ENCODE results near the gene BST1.

The BST1 gene

GRCh38 chr4:15668566-15669435 is 34.1 kb upstream of the BST1 start:
- TF ChIP-seq POLR2A (IDR thresholded peaks at IDR 0.05; ENCODE audit: low read length) (no peak), GATA1 (IDR thresholded peaks at IDR 0.05; ENCODE audit: low read depth, low read length) (no peak)
- DNase-seq: no peak

GRCh38 chr4:15670576-15670975 is 32.3 kb upstream of the BST1 start:
- DNase-seq: no peak
- TF ChIP-seq GATA1 (IDR thresholded peaks at IDR 0.05; ENCODE audit: low read depth, low read length) (no peak), POLR2A (IDR thresholded peaks at IDR 0.05; ENCODE audit: low read length) (no peak)

- DNase-seq: no peak
- TF ChIP-seq GATA1 (IDR thresholded peaks at IDR 0.05; ENCODE audit: low read depth, low read length) (no peak), POLR2A (IDR thresholded peaks at IDR 0.05; ENCODE audit: low read length) (no peak)
Observed at GRCh38 chr4:15672101-15672500, 30.8 kb upstream of the BST1 start.

- DNase-seq: no peak
- TF ChIP-seq GATA1 (IDR thresholded peaks at IDR 0.05; ENCODE audit: low read depth, low read length) (no peak), POLR2A (IDR thresholded peaks at IDR 0.05; ENCODE audit: low read length) (no peak)
Observed at GRCh38 chr4:15673337-15673736, 29.5 kb upstream of the BST1 start.

GRCh38 chr4:15674046-15674445 is 28.8 kb upstream of the BST1 start:
- DNase-seq: no peak
- TF ChIP-seq POLR2A (IDR thresholded peaks at IDR 0.05; ENCODE audit: low read length) (no peak), GATA1 (IDR thresholded peaks at IDR 0.05; ENCODE audit: low read depth, low read length) (no peak)

GRCh38 chr4:15674926-15675325 is 27.9 kb upstream of the BST1 start:
- TF ChIP-seq POLR2A (IDR thresholded peaks at IDR 0.05; ENCODE audit: low read length) (no peak), GATA1 (IDR thresholded peaks at IDR 0.05; ENCODE audit: low read depth, low read length) (no peak)
- no peak for DNase-seq

- TF ChIP-seq GATA1 (IDR thresholded peaks at IDR 0.05; ENCODE audit: low read depth, low read length): no peak
- no peak for TF ChIP-seq POLR2A (IDR thresholded peaks at IDR 0.05; ENCODE audit: low read length)
- no peak for DNase-seq
Observed at GRCh38 chr4:15675356-15675755, 27.5 kb upstream of the BST1 start.

GRCh38 chr4:15676039-15676438 is 26.8 kb upstream of the BST1 start:
- DNase-seq: no peak
- TF ChIP-seq GATA1 (IDR thresholded peaks at IDR 0.05; ENCODE audit: low read depth, low read length) (no peak), POLR2A (IDR thresholded peaks at IDR 0.05; ENCODE audit: low read length) (no peak)

- no peak for TF ChIP-seq POLR2A (IDR thresholded peaks at IDR 0.05; ENCODE audit: low read length)
- TF ChIP-seq GATA1 (IDR thresholded peaks at IDR 0.05; ENCODE audit: low read depth, low read length): no peak
- no peak for DNase-seq
Observed at GRCh38 chr4:15676899-15677298, 26.0 kb upstream of the BST1 start.

- peak; percentile 31 to 74 for DNase-seq
- TF ChIP-seq POLR2A (IDR thresholded peaks at IDR 0.05; ENCODE audit: low read length) (no peak), GATA1 (IDR thresholded peaks at IDR 0.05; ENCODE audit: low read depth, low read length) (no peak)
Observed at GRCh38 chr4:15677507-15677988, 25.3 kb upstream of the BST1 start.

GRCh38 chr4:15681067-15681371 is 21.8 kb upstream of the BST1 start:
- TF ChIP-seq GATA1 (IDR thresholded peaks at IDR 0.05; ENCODE audit: low read depth, low read length): no peak
- TF ChIP-seq POLR2A (IDR thresholded peaks at IDR 0.05; ENCODE audit: low read length): no peak
- no peak for DNase-seq

GRCh38 chr4:15681372-15682241 is 21.3 kb upstream of the BST1 start, which contains the start of gene FAM200B:
FAM200B (plus strand) TSS chr4:15681827; CDS start chr4:15686978, 5,151 bp downstream.
- peak; percentile 97 to 98 for DNase-seq
- TF ChIP-seq GATA1 (IDR thresholded peaks at IDR 0.05; ENCODE audit: low read depth, low read length) (no peak), POLR2A (IDR thresholded peaks at IDR 0.05; ENCODE audit: low read length) (peak; percentile 88)

- DNase-seq: peak in 1 of 2 experiments; percentile 32
- TF ChIP-seq POLR2A (IDR thresholded peaks at IDR 0.05; ENCODE audit: low read length) (no peak), GATA1 (IDR thresholded peaks at IDR 0.05; ENCODE audit: low read depth, low read length) (no peak)
Observed at GRCh38 chr4:15682242-15683142, 20.4 kb upstream of the BST1 start.

All from erythroblast (primary cell).